Measurements from ENCODE around the gene SYNJ2. TPM values are rescaled to one million over a fixed set of nuclear protein-coding genes. Genes with fewer than 3 reads are reported as not detected.

Gene SYNJ2
- total and polyA plus RNA-seq, 2 donors from 2014 or later = 1.7 to 15.8 TPM

DNA sequence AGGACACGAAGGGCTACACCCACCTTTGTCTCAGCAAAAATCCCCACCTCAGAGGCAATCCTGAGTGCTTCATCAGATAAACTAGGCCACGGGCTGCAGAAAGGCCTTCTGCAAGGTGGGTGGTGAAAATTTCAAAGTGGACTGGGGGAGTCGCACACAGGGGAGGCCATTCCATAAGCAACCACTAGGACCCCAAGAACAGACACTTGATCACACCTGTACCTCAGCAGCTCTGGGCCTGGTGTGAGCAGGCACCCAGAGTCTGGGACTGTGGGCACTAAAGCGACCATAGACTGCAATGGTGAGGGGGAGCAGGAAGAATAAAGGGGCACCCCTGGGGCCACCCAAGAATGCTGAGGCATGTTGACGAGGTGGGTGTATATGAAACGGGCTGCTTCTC lies 133.8 kb downstream of the SYNJ2 start:
- no peak for DNase-seq
- TF ChIP-seq CTCF (IDR thresholded peaks at IDR 0.05; ENCODE audit: borderline replicate concordance, extremely low read depth, insufficient read depth) = no peak
- peaks cover 0 to 9% (median 3%) of the 10 kb centered on the region in 3 donors for H3K36me3 ChIP-seq (ENCODE audit: control insufficient read depth in 2 of 3, insufficient read depth in 3 of 3, low read length in 3 of 3)
- FAIRE-seq = no peak
- H3K27ac ChIP-seq (ENCODE audit: low read depth in 2 of 2, low read length in 2 of 2) = no peak overlapping the region
- H3K27me3 ChIP-seq (ENCODE audit: control insufficient read depth, insufficient read depth, low read length) = no peaks in the 10 kb centered on the region
- H3K4me1 ChIP-seq (ENCODE audit: control insufficient read depth in 2 of 3, insufficient read depth in 2 of 3, low read depth in 1 of 3, low read length in 3 of 3) = no peaks in the 10 kb centered on the region
- intact Hi-C loops (cut with DNase I) = no loop called here
- no peak overlapping the region for H3K4me3 ChIP-seq (ENCODE audit: low read length in 3 of 3)
- H3K9ac ChIP-seq (ENCODE audit: low read length in 3 of 3) = no peak overlapping the region
- H3K9me3 ChIP-seq (ENCODE audit: control insufficient read depth in 2 of 3, insufficient read depth in 1 of 3, low read length in 3 of 3) = no peaks in the 10 kb centered on the region

DNA sequence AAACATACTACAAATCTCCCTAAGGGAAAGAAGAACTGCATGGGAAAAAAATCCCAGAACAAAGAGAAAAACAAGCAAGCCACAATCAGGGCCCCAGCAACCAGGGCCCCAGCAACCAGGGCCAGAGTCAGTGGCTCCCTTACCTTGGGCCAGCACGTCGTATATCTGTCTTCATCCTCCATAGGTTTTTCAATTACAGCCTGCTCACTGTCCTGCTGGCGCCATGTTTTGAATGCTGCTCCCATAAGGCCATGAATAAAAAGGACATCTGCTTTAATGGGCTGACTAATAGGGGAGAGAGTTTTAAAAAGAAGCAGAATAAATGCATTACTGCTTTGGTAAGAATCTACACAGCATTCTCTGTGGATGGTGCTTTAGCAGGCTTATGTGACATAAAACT lies 137.2 kb downstream of the SYNJ2 start:
- intact Hi-C loops (cut with DNase I) = no loop called here
- Histone ChIP-seq H3K4me1 (ENCODE audit: control insufficient read depth in 2 of 3, insufficient read depth in 2 of 3, low read depth in 1 of 3, low read length in 3 of 3) (no peaks in the 10 kb centered on the region), H3K9me3 (ENCODE audit: control insufficient read depth in 2 of 3, insufficient read depth in 1 of 3, low read length in 3 of 3) (no peaks in the 10 kb centered on the region), H3K9ac (ENCODE audit: low read length in 3 of 3) (no peak overlapping the region), H3K27me3 (ENCODE audit: control insufficient read depth, insufficient read depth, low read length) (no peaks in the 10 kb centered on the region), H3K27ac (ENCODE audit: low read depth in 2 of 2, low read length in 2 of 2) (no peak overlapping the region), H3K4me3 (ENCODE audit: low read length in 3 of 3) (no peak overlapping the region), H3K36me3 (ENCODE audit: control insufficient read depth in 2 of 3, insufficient read depth in 3 of 3, low read length in 3 of 3) (peaks cover 0 to 7% (median 3%) of the 10 kb centered on the region in 3 donors)
- no peak for TF ChIP-seq CTCF (IDR thresholded peaks at IDR 0.05; ENCODE audit: borderline replicate concordance, extremely low read depth, insufficient read depth)
- DNase-seq (no peak), FAIRE-seq (no peak)

DNA sequence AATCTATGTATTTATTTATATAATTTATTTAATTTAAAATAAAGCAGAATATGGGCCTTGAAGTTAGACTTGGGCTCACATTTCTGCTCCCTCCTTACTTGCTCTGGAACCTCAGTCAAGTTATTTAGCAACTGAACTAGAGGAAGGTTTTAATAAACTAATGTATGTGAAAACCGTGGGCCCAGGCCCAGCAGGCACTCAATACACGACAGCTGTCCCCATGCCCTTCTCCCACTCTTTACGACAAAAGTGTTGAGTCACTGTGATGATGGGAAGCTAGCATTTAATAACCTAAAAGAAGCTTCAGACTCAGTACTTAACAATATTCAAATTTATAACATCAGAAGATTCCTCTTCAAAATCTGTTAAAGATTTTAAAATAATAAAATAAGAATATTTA lies 139.7 kb downstream of the SYNJ2 start:
- no peaks in the 10 kb centered on the region for H3K27me3 ChIP-seq (ENCODE audit: control insufficient read depth, insufficient read depth, low read length)
- H3K9ac ChIP-seq (ENCODE audit: low read length in 3 of 3) = no peak overlapping the region
- no peaks in the 10 kb centered on the region for H3K4me1 ChIP-seq (ENCODE audit: control insufficient read depth in 2 of 3, insufficient read depth in 2 of 3, low read depth in 1 of 3, low read length in 3 of 3)
- intact Hi-C loops (cut with DNase I) = no loop called here
- no peak overlapping the region for H3K4me3 ChIP-seq (ENCODE audit: low read length in 3 of 3)
- H3K9me3 ChIP-seq (ENCODE audit: control insufficient read depth in 2 of 3, insufficient read depth in 1 of 3, low read length in 3 of 3) = no peaks in the 10 kb centered on the region
- FAIRE-seq = no peak
- H3K36me3 ChIP-seq (ENCODE audit: control insufficient read depth in 2 of 3, insufficient read depth in 3 of 3, low read length in 3 of 3) = peaks cover 3 to 5% (median 3%) of the 10 kb centered on the region in 3 donors
- TF ChIP-seq CTCF (IDR thresholded peaks at IDR 0.05; ENCODE audit: borderline replicate concordance, extremely low read depth, insufficient read depth) = no peak
- H3K27ac ChIP-seq (ENCODE audit: low read depth in 2 of 2, low read length in 2 of 2) = no peak overlapping the region
- DNase-seq = no peak

DNA sequence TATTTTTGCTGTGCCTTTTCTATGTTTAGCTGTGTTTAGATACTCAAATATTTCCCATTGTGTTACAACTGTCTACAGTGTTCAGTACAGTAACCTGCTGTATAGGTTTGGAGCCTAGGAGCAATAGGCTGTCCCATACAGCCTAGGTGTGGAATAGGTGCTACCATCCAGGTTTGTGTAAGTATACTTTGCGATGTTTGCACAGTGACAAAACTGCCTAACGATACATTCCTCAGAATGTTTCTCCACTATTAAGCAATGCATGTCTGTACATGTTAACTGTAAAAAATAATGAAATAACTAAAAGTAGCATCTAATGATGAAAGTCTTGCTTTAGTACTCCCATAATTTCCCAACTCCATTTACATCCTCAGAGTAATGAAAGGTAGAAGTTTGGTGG lies 140.4 kb downstream of the SYNJ2 start:
- intact Hi-C loops (cut with DNase I) = no loop called here
- Histone ChIP-seq H3K27me3 (ENCODE audit: control insufficient read depth, insufficient read depth, low read length) (no peaks in the 10 kb centered on the region), H3K27ac (ENCODE audit: low read depth in 2 of 2, low read length in 2 of 2) (no peak overlapping the region), H3K9me3 (ENCODE audit: control insufficient read depth in 2 of 3, insufficient read depth in 1 of 3, low read length in 3 of 3) (no peaks in the 10 kb centered on the region), H3K4me1 (ENCODE audit: control insufficient read depth in 2 of 3, insufficient read depth in 2 of 3, low read depth in 1 of 3, low read length in 3 of 3) (no peaks in the 10 kb centered on the region), H3K9ac (ENCODE audit: low read length in 3 of 3) (no peak overlapping the region), H3K4me3 (ENCODE audit: low read length in 3 of 3) (no peak overlapping the region), H3K36me3 (ENCODE audit: control insufficient read depth in 2 of 3, insufficient read depth in 3 of 3, low read length in 3 of 3) (peaks cover 3 to 5% (median 3%) of the 10 kb centered on the region in 3 donors)
- DNase-seq (no peak), FAIRE-seq (no peak)
- TF ChIP-seq CTCF (IDR thresholded peaks at IDR 0.05; ENCODE audit: borderline replicate concordance, extremely low read depth, insufficient read depth) = no peak

Data from kidney (tissue), 14 donors.